ENCODE measurements around the gene TMEM176A. TPM values are rescaled to one million over a fixed set of nuclear protein-coding genes. Genes with fewer than 3 reads are reported as not detected.

The TMEM176A gene
- total RNA-seq, 1 donor from 2014 or later: 31.5 TPM

DNA sequence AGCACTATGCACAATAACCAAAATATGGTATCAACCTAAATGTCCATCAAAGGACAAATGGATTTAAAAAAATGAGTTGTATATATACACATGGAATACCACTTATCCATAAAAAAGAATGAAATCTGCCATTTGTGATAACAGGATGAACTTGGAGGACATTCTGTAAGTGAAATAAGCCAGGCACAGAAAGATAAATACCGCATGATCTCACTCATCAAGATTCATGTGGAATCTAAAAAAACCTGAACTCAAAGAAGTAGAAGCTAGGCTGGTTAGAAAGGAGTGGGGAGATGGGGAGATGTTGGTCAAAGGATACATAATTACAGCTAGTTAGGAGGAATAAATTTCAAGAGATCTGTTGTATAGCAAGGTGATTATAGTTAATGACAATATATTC lies 34.5 kb downstream of the TMEM176A start:
- H3K27me3 ChIP-seq: no peaks in the 10 kb centered on the region
- intact Hi-C loops (cut with DNase I): no loop called here
- TF ChIP-seq CTCF (IDR thresholded peaks at IDR 0.05): no peak

DNA sequence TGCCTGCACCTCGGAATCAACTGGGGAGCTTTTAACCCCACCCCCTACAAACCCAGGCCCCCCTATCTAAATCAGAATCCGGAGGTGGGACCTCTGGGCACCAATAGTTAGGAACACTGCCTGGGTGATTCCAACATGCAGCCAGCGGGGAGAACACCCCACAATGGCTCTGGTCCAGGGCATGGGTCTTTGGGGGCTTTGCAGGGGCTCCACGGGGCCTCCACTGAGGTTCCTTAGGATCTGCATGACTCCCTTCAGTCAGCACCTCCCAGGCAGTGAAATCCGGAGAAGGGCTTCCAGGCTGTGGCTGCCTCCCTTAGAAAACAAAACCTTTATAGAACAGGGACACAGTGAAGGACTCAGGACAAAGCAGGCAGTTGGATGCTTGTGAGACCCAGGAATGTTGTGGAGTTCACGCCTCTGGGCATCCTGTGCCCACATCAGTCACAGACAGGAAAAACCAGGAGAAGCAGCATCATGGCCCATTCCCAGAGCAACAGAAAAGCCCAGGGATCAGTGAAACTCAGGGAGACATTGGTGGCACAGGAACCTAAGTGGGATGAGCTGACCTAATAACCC lies 35.2 kb downstream of the TMEM176A start:
- H3K4me1 ChIP-seq: no peaks in the 10 kb centered on the region
- no peaks in the 10 kb centered on the region for H3K36me3 ChIP-seq
- H3K27ac ChIP-seq: no peak overlapping the region
- DNase-seq (ENCODE audit: low spot score in 2 of 2): no peak
- no peaks in the 10 kb centered on the region for H3K27me3 ChIP-seq
- H3K4me3 ChIP-seq: no peak overlapping the region
- TF ChIP-seq CTCF (IDR thresholded peaks at IDR 0.05): no peak
- no peaks in the 10 kb centered on the region for H3K9me3 ChIP-seq
- intact Hi-C loops (cut with DNase I): no loop called here

More for the DNA sequence above, 34.5 kb downstream of the TMEM176A start:
- no peak overlapping the region for H3K27ac ChIP-seq
- H3K4me1 ChIP-seq: no peaks in the 10 kb centered on the region
- no peak overlapping the region for H3K4me3 ChIP-seq
- H3K36me3 ChIP-seq: no peaks in the 10 kb centered on the region
- DNase-seq (ENCODE audit: low spot score in 2 of 2): no peak
- no peaks in the 10 kb centered on the region for H3K9me3 ChIP-seq

GRCh38 chr7:150838965-150839650 lies 38.5 kb downstream of the TMEM176A start:
- DNase-seq (ENCODE audit: low spot score in 2 of 2): no peak
- H3K4me3 ChIP-seq: no peak overlapping the region
- no peaks in the 10 kb centered on the region for H3K36me3 ChIP-seq
- no peaks in the 10 kb centered on the region for H3K27me3 ChIP-seq
- no peak overlapping the region for H3K27ac ChIP-seq
- no peaks in the 10 kb centered on the region for H3K4me1 ChIP-seq
- TF ChIP-seq CTCF (IDR thresholded peaks at IDR 0.05): no peak
- no peaks in the 10 kb centered on the region for H3K9me3 ChIP-seq
- intact Hi-C loops (cut with DNase I): no loop called here

- DNase-seq (ENCODE audit: low spot score in 2 of 2): no peak
- Histone ChIP-seq H3K4me1 (no peaks in the 10 kb centered on the region), H3K9me3 (no peaks in the 10 kb centered on the region), H3K27me3 (no peaks in the 10 kb centered on the region), H3K27ac (no peak overlapping the region), H3K36me3 (no peaks in the 10 kb centered on the region), H3K4me3 (no peak overlapping the region)
- intact Hi-C loops (cut with DNase I): no loop called here
- TF ChIP-seq CTCF (IDR thresholded peaks at IDR 0.05): no peak
Observed at GRCh38 chr7:150842018-150842417, 41.4 kb downstream of the TMEM176A start.

DNA sequence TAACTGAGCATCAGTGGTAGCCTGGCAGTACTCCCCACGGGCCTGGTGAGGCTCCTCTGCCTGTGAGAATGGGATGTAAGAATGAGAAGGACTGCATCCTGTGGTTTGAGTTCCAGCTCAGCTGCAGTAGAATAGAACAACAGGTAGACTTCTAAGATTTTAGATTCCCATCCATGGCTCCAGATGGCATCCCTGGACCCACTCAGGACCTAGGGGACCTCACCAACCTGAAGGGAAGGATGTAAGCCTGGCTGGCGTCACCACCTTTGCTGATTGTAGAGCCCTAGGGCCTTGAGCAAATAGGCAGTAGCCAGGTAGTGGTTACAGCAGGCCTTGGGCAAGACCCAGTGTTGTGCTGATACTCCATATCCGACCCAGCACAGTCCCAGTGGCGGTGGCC lies 42.1 kb downstream of the TMEM176A start:
- TF ChIP-seq CTCF (IDR thresholded peaks at IDR 0.05): no peak
- no peaks in the 10 kb centered on the region for H3K4me1 ChIP-seq
- no peak for DNase-seq (ENCODE audit: low spot score in 2 of 2)
- H3K9me3 ChIP-seq: no peaks in the 10 kb centered on the region
- H3K27me3 ChIP-seq: no peaks in the 10 kb centered on the region
- no peak overlapping the region for H3K4me3 ChIP-seq
- no peak overlapping the region for H3K27ac ChIP-seq
- H3K36me3 ChIP-seq: no peaks in the 10 kb centered on the region
- intact Hi-C loops (cut with DNase I): no loop called here

All from ascending aorta (tissue), 2 donors.